HEK293 (cell line): ENCODE measurements around the gene PPFIBP1.

Experiments
- BCL11A ChIP-seq: fragments of 450-650 bp; formaldehyde crosslinking; IDR thresholded peaks from 2 replicates; pipeline ENCODE4 v1.5.1; 2016; ENCODE audit warnings: low read depth, missing biosample characterization, missing genetic modification characterization
- BCL11B ChIP-seq: fragments of 450-650 bp; formaldehyde crosslinking; IDR thresholded peaks from 2 replicates; pipeline ENCODE4 v1.5.1; 2016; ENCODE audit warnings: low read depth, missing biosample characterization, missing genetic modification characterization
- GLI4 ChIP-seq: fragments of 450-650 bp; formaldehyde crosslinking; IDR thresholded peaks from 2 replicates; pipeline ENCODE4 v1.5.1; 2016; ENCODE audit warnings: missing biosample characterization, missing genetic modification characterization
- GLIS1 ChIP-seq: fragments of 450-650 bp; formaldehyde crosslinking; IDR thresholded peaks from 2 replicates; pipeline ENCODE4 v1.5.1; 2016; ENCODE audit warnings: missing biosample characterization, missing genetic modification characterization
- GLIS2 ChIP-seq: fragments of 450-650 bp; formaldehyde crosslinking; IDR thresholded peaks from 2 replicates; pipeline ENCODE4 v1.5.1; 2016; ENCODE audit warnings: missing biosample characterization, missing genetic modification characterization
- HOXD13 ChIP-seq: sonication (generic); formaldehyde crosslinking; IDR thresholded peaks from 2 replicates; pipeline ENCODE4 v1.8.0; 2022; ENCODE audit warnings: missing genetic modification reagents, borderline replicate concordance
- KLF7 ChIP-seq: fragments of 450-650 bp; formaldehyde crosslinking; IDR thresholded peaks from 2 replicates; pipeline ENCODE4 v1.5.1; 2016; ENCODE audit warnings: missing biosample characterization, missing genetic modification characterization, borderline replicate concordance
- OSR2 ChIP-seq: fragments of 450-650 bp; formaldehyde crosslinking; IDR thresholded peaks from 2 replicates; pipeline ENCODE4 v1.5.1; 2016; ENCODE audit warnings: missing biosample characterization, missing genetic modification characterization
- PRDM6 ChIP-seq: fragments of 450-650 bp; formaldehyde crosslinking; IDR thresholded peaks from 2 replicates; pipeline ENCODE4 v1.5.1; 2017; ENCODE audit warnings: missing biosample characterization, missing genetic modification characterization
- ZBTB20 ChIP-seq: fragments of 450-650 bp; formaldehyde crosslinking; IDR thresholded peaks from 2 replicates; pipeline ENCODE4 v1.5.1; 2016; ENCODE audit warnings: missing biosample characterization, missing genetic modification characterization
- ZBTB8A ChIP-seq: fragments of 450-650 bp; formaldehyde crosslinking; IDR thresholded peaks from 2 replicates; pipeline ENCODE4 v1.5.1; 2016; ENCODE audit warnings: missing biosample characterization, missing genetic modification characterization
- ZNF10 ChIP-seq: fragments of 450-650 bp; formaldehyde crosslinking; IDR thresholded peaks from 2 replicates; pipeline ENCODE4 v1.5.1; 2017; ENCODE audit warnings: missing biosample characterization, missing genetic modification characterization
- ZNF133 ChIP-seq: fragments of 450-650 bp; formaldehyde crosslinking; IDR thresholded peaks from 2 replicates; pipeline ENCODE4 v1.5.1; 2016; ENCODE audit warnings: missing biosample characterization, missing genetic modification characterization
- ZNF2 ChIP-seq: fragments of 450-650 bp; formaldehyde crosslinking; IDR thresholded peaks from 2 replicates; pipeline ENCODE4 v1.5.1; 2016; ENCODE audit warnings: missing biosample characterization, missing genetic modification characterization
- ZNF223 ChIP-seq: fragments of 450-650 bp; formaldehyde crosslinking; IDR thresholded peaks from 2 replicates; pipeline ENCODE4 v1.5.1; 2016; ENCODE audit warnings: missing biosample characterization, missing genetic modification characterization
- ZNF24 ChIP-seq: fragments of 450-650 bp; formaldehyde crosslinking; IDR thresholded peaks from 2 replicates; pipeline ENCODE4 v1.5.1; 2016; ENCODE audit warnings: missing biosample characterization, missing genetic modification characterization
- ZNF292 ChIP-seq: fragments of 450-650 bp; formaldehyde crosslinking; IDR thresholded peaks from 2 replicates; pipeline ENCODE4 v1.5.1; 2016; ENCODE audit warnings: low read depth, missing biosample characterization, missing genetic modification characterization, borderline replicate concordance
- ZNF350 ChIP-seq: fragments of 450-650 bp; formaldehyde crosslinking; IDR thresholded peaks from 2 replicates; pipeline ENCODE4 v1.5.0; 2017; ENCODE audit warnings: missing biosample characterization, mild to moderate bottlenecking, missing genetic modification characterization
- ZNF362 ChIP-seq: fragments of 450-650 bp; formaldehyde crosslinking; IDR thresholded peaks from 2 replicates; pipeline ENCODE4 v1.5.1; 2016; ENCODE audit warnings: missing biosample characterization, missing genetic modification characterization
- ZNF416 ChIP-seq: fragments of 450-650 bp; formaldehyde crosslinking; IDR thresholded peaks from 2 replicates; pipeline ENCODE4 v1.5.1; 2016; ENCODE audit warnings: missing biosample characterization, missing genetic modification characterization
- ZNF423 ChIP-seq: fragments of 450-650 bp; formaldehyde crosslinking; IDR thresholded peaks from 2 replicates; pipeline ENCODE4 v1.5.1; 2016; ENCODE audit warnings: missing biosample characterization, missing genetic modification characterization
- ZNF426 ChIP-seq: fragments of 450-650 bp; formaldehyde crosslinking; IDR thresholded peaks from 2 replicates; pipeline ENCODE4 v1.5.1; 2017; ENCODE audit warnings: missing biosample characterization, missing genetic modification characterization, mild to moderate bottlenecking, inconsistent platforms, moderate library complexity
- ZNF473 ChIP-seq: fragments of 450-650 bp; formaldehyde crosslinking; IDR thresholded peaks from 2 replicates; pipeline ENCODE4 v1.5.1; 2017; ENCODE audit warnings: missing biosample characterization, missing genetic modification characterization
- ZNF558 ChIP-seq: fragments of 450-650 bp; formaldehyde crosslinking; IDR thresholded peaks from 2 replicates; pipeline ENCODE4 v1.5.1; 2016; ENCODE audit warnings: missing biosample characterization, missing genetic modification characterization
- ZNF571 ChIP-seq: fragments of 450-650 bp; formaldehyde crosslinking; IDR thresholded peaks from 2 replicates; pipeline ENCODE4 v1.5.0; 2017; ENCODE audit warnings: missing biosample characterization, missing genetic modification characterization
- ZNF600 ChIP-seq: fragments of 450-650 bp; formaldehyde crosslinking; IDR thresholded peaks from 2 replicates; pipeline ENCODE4 v1.5.1; 2016; ENCODE audit warnings: missing biosample characterization, missing genetic modification characterization
- ZNF658 ChIP-seq: fragments of 450-650 bp; formaldehyde crosslinking; IDR thresholded peaks from 2 replicates; pipeline ENCODE4; 2016; ENCODE audit warnings: missing biosample characterization, missing genetic modification characterization
- ZNF660 ChIP-seq: fragments of 450-650 bp; IDR thresholded peaks from 2 replicates; pipeline ENCODE4 v1.5.1; 2018; ENCODE audit warnings: missing biosample characterization, mild to moderate bottlenecking, missing genetic modification characterization
- ZNF707 ChIP-seq: fragments of 450-650 bp; formaldehyde crosslinking; IDR thresholded peaks from 2 replicates; pipeline ENCODE4 v1.5.1; 2016; ENCODE audit warnings: missing biosample characterization, missing genetic modification characterization
- ZNF747 ChIP-seq: fragments of 450-650 bp; formaldehyde crosslinking; IDR thresholded peaks from 2 replicates; pipeline ENCODE4 v1.5.1; 2016; ENCODE audit warnings: missing biosample characterization, missing genetic modification characterization
- ZNF777 ChIP-seq: fragments of 450-650 bp; formaldehyde crosslinking; IDR thresholded peaks from 2 replicates; pipeline ENCODE4 v1.5.1; 2017; ENCODE audit warnings: missing biosample characterization, missing genetic modification characterization, borderline replicate concordance
- ZNF837 ChIP-seq: fragments of 450-650 bp; formaldehyde crosslinking; IDR thresholded peaks from 2 replicates; pipeline ENCODE4 v1.5.1; 2016; ENCODE audit warnings: missing biosample characterization, missing genetic modification characterization
- TF ChIP-seq, protein P1 (sequence below): fragments of 450-650 bp; formaldehyde crosslinking; IDR thresholded peaks from 2 replicates; pipeline ENCODE4 v1.5.1; 2016; ENCODE audit warnings: missing biosample characterization, missing genetic modification characterization, borderline replicate concordance
- TF ChIP-seq, protein P2 (sequence below): fragments of 450-650 bp; formaldehyde crosslinking; IDR thresholded peaks from 2 replicates; pipeline ENCODE4 v1.5.1; 2016; ENCODE audit warnings: missing biosample characterization, missing genetic modification characterization, borderline replicate concordance

Gene PPFIBP1

GRCh38 chr12:27523642-27524493 is at the start of gene PPFIBP1 (continued):
- no peak for TF ChIP-seq ZNF292 (tag by site-specific recombination)
- no peak for TF ChIP-seq BCL11B (tag by site-specific recombination)
- TF ChIP-seq, protein P1, sequence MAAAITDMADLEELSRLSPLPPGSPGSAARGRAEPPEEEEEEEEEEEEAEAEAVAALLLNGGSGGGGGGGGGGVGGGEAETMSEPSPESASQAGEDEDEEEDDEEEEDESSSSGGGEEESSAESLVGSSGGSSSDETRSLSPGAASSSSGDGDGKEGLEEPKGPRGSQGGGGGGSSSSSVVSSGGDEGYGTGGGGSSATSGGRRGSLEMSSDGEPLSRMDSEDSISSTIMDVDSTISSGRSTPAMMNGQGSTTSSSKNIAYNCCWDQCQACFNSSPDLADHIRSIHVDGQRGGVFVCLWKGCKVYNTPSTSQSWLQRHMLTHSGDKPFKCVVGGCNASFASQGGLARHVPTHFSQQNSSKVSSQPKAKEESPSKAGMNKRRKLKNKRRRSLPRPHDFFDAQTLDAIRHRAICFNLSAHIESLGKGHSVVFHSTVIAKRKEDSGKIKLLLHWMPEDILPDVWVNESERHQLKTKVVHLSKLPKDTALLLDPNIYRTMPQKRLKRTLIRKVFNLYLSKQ (tag by site-specific recombination) = no peak
- TF ChIP-seq ZNF2 = peak; percentile 70; the same call in 1 of the 2 replicates
- TF ChIP-seq ZNF777 = no peak
- peak; percentile 73; the same call in 1 of the 2 replicates for TF ChIP-seq ZNF223 (tag by site-specific recombination)
- TF ChIP-seq ZNF837 (tag by site-specific recombination) = no peak
- TF ChIP-seq ZNF362 = no peak
- peak; percentile 72; the same call in 1 of the 2 replicates for TF ChIP-seq ZNF10 (tag by site-specific recombination)
- TF ChIP-seq ZNF707 (tag by site-specific recombination) = no peak
- TF ChIP-seq GLI4 (tag by site-specific recombination) = peak; percentile 20; the same call in 1 of the 2 replicates
- no peak for TF ChIP-seq ZNF747 (tag by site-specific recombination)
- TF ChIP-seq GLIS2 = peak; percentile 35; the same call in 1 of the 2 replicates
- peak; percentile 47; the same call in 1 of the 2 replicates for TF ChIP-seq ZBTB8A
- TF ChIP-seq OSR2 (tag by site-specific recombination) = no peak
- TF ChIP-seq ZNF473 (tag by site-specific recombination) = no peak
- TF ChIP-seq, protein P2, sequence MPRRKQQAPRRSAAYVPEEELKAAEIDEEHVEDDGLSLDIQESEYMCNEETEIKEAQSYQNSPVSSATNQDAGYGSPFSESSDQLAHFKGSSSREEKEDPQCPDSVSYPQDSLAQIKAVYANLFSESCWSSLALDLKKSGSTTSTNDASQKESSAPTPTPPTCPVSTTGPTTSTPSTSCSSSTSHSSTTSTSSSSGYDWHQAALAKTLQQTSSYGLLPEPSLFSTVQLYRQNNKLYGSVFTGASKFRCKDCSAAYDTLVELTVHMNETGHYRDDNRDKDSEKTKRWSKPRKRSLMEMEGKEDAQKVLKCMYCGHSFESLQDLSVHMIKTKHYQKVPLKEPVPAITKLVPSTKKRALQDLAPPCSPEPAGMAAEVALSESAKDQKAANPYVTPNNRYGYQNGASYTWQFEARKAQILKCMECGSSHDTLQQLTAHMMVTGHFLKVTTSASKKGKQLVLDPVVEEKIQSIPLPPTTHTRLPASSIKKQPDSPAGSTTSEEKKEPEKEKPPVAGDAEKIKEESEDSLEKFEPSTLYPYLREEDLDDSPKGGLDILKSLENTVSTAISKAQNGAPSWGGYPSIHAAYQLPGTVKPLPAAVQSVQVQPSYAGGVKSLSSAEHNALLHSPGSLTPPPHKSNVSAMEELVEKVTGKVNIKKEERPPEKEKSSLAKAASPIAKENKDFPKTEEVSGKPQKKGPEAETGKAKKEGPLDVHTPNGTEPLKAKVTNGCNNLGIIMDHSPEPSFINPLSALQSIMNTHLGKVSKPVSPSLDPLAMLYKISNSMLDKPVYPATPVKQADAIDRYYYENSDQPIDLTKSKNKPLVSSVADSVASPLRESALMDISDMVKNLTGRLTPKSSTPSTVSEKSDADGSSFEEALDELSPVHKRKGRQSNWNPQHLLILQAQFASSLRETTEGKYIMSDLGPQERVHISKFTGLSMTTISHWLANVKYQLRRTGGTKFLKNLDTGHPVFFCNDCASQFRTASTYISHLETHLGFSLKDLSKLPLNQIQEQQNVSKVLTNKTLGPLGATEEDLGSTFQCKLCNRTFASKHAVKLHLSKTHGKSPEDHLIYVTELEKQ (tag by site-specific recombination) = no peak
- no peak for TF ChIP-seq ZNF350 (tag by site-specific recombination)
- no peak for TF ChIP-seq PRDM6
- TF ChIP-seq BCL11A (tag by site-specific recombination) = no peak
- no peak for TF ChIP-seq ZNF658
- TF ChIP-seq ZBTB20 (tag by site-specific recombination) = peak; percentile 82
- no peak for TF ChIP-seq ZNF426 (tag by site-specific recombination)
- TF ChIP-seq GLIS1 = peak; percentile 54; the same call in 1 of the 2 replicates
- no peak for TF ChIP-seq ZNF133
- TF ChIP-seq ZNF24 = peak; percentile 78
- TF ChIP-seq HOXD13 = no peak
- no peak for TF ChIP-seq ZNF571 (tag by site-specific recombination)
- TF ChIP-seq KLF7 (tag by site-specific recombination) = peak; percentile 61; the same call in 1 of the 2 replicates
- TF ChIP-seq ZNF423 (tag by site-specific recombination) = no peak
- no peak; the same call in 1 of the 2 replicates for TF ChIP-seq ZNF558 (tag by site-specific recombination)
- TF ChIP-seq ZNF416 (tag by site-specific recombination) = no peak
- TF ChIP-seq ZNF600 (tag by site-specific recombination) = peak; percentile 100
- TF ChIP-seq ZNF660 = peak; percentile 60
